Activated naive CD8-positive, alpha-beta T cell treated with anti-CD3 and anti-CD28 coated beads for 36 hours (primary cell): ENCODE results near the gene MT1B. TPM values are rescaled to one million over a fixed set of nuclear protein-coding genes. Genes with fewer than 3 reads are reported as not detected.

Experiments
- DNase-seq: peaks from one replicate; pipeline ENCODE4 v3.0.0; 2021
- H3K27ac Mint-ChIP-seq: one replicate; pipeline ENCODE4 v1.8.0; 2022; ENCODE audit warnings: mild to moderate bottlenecking, moderate library complexity, mixed read lengths
- H3K27me3 Mint-ChIP-seq: one replicate; pipeline ENCODE4 v1.8.0; 2022; ENCODE audit warnings: mild to moderate bottlenecking, mixed read lengths
- H3K36me3 Mint-ChIP-seq: one replicate; pipeline ENCODE4 v1.8.0; 2021; ENCODE audit warnings: mild to moderate bottlenecking, mixed read lengths
- H3K4me1 Mint-ChIP-seq: one replicate; pipeline ENCODE4 v1.8.0; 2021; ENCODE audit warnings: mixed read lengths
- H3K4me3 Mint-ChIP-seq: one replicate; pipeline ENCODE4 v1.8.0; 2022; ENCODE audit warnings: mild to moderate bottlenecking, moderate library complexity, mixed read lengths
- H3K9me3 Mint-ChIP-seq: one replicate; pipeline ENCODE4 v1.8.0; 2022; ENCODE audit warnings: mixed read lengths
- total RNA-seq, 2 experiments: library from RNA; stranded (reverse); gene quantifications; one replicate each; pipeline ENCODE4 v1.2.3, GENCODE V29; 2021

The MT1B gene
- total RNA-seq, 2 experiments from 2014 or later: not detected

DNA sequence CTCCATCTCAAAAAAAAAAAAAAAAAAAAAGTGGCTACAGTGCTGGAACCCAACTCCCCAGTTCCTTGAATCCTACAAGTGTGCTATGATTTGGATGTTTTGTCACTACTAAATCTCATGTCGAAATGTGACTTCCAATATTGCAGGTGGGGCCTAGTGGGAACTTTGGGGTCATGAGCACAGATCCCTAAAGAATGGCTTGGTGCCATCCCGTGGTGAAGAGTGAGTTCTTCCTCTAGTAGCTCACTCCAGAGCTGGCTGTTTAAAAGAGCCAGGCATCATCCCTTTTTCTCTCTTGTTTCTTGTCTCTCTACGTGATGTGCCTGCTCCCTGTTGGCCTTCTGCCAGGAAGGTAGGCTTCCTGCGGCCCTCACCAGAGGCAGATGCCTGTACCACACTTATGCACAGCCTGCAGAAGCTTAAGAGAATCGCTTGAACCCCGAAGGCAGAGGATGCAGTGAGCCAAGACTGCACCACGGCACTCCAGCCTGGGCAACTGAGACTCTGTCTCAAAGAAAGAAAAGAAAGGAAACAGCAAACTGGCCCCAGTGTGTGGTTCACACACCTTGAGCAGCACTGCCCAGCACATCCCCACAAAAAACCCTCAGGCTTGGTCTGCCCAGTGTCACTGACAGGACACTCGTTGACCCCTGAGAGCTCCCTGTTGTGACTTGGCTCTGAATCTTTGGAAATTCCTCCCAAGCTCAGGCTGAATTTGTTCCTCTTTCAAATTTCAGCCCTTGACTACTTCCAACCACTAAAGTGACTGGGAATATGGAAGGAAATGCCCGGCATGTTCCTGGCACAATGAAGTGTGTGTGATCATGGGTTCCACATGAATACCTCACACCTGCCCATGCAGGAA lies 23.0 kb upstream of the MT1B start:
- no peak overlapping the region for H3K4me3 Mint-ChIP-seq
- DNase-seq: no peak
- H3K4me1 Mint-ChIP-seq: peaks cover 24% of the 10 kb centered on the region
- no peaks in the 10 kb centered on the region for H3K9me3 Mint-ChIP-seq
- peaks cover 1% of the 10 kb centered on the region for H3K36me3 Mint-ChIP-seq
- no peak overlapping the region for H3K27ac Mint-ChIP-seq
- H3K27me3 Mint-ChIP-seq: peaks cover 71% of the 10 kb centered on the region

DNA sequence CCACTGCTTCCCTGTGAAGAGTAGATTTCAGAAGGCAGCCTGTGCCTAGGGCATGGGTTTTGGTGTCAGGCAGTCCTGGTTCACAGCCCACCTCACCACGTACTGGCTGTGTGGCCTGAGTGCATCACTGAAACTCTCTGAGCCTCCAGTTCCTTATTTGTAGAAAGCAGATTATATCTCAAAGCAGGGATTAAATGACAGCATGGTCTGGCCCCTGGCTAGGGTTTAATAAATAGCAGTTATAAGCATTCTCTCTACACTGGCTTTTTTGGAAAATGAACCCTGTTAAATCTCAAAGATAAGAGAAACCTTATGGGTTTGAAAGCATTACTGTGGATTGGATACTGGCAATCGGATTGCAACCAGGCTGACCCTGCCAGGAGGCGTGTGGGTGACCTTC lies 22.2 kb upstream of the MT1B start:
- Mint-ChIP-seq H3K27ac (no peak overlapping the region), H3K27me3 (peaks cover 76% of the 10 kb centered on the region), H3K9me3 (no peaks in the 10 kb centered on the region), H3K4me3 (no peak overlapping the region), H3K4me1 (peaks cover 27% of the 10 kb centered on the region), H3K36me3 (peaks cover 1% of the 10 kb centered on the region)
- DNase-seq: no peak

DNA sequence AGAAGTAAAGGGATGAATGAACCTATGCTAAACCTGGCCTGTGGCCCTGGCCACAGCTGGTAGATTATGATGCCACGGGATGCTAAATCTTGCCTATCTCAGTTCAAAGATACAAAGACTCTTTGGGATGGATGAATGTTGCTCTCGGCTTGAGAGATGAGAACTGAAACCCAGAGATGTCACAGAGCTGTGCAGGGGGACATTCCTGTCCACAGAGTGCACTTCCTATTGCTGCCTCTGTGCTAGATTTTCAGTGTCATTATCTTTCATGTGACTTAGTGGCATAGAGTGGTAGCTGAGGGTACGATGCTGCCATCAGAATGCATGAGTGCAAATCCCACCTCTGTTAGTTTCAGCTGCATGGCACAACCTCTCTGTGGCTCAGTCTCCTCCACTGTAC lies 21.6 kb upstream of the MT1B start:
- peaks cover 31% of the 10 kb centered on the region for H3K4me1 Mint-ChIP-seq
- H3K27me3 Mint-ChIP-seq: peaks cover 77% of the 10 kb centered on the region
- no peak overlapping the region for H3K4me3 Mint-ChIP-seq
- DNase-seq: no peak
- no peak overlapping the region for H3K27ac Mint-ChIP-seq
- no peaks in the 10 kb centered on the region for H3K9me3 Mint-ChIP-seq
- peaks cover 1% of the 10 kb centered on the region for H3K36me3 Mint-ChIP-seq

DNA sequence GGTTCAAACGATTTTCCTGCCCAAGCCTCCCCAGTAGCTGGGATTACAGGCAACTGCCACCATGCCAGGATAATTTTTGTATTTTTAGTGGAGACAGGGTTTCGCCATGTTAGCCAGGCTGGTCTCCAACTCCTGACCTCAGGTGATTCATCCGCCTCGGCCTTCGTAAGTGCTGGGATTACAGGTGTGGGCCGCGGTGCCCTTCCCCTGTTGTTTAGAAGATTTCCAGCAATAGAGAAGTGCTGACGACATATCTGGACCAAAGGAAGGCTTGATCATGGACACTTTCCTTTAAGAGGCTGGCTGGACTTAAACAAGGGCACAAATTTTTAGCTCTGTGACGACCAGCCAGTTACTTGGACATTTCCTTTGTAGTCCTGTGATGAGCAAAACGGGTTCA lies 20.5 kb upstream of the MT1B start:
- H3K4me1 Mint-ChIP-seq: peaks cover 28% of the 10 kb centered on the region
- no peak for DNase-seq
- no peaks in the 10 kb centered on the region for H3K9me3 Mint-ChIP-seq
- no peak overlapping the region for H3K27ac Mint-ChIP-seq
- peaks cover 77% of the 10 kb centered on the region for H3K27me3 Mint-ChIP-seq
- peaks cover 1% of the 10 kb centered on the region for H3K36me3 Mint-ChIP-seq
- no peak overlapping the region for H3K4me3 Mint-ChIP-seq

DNA sequence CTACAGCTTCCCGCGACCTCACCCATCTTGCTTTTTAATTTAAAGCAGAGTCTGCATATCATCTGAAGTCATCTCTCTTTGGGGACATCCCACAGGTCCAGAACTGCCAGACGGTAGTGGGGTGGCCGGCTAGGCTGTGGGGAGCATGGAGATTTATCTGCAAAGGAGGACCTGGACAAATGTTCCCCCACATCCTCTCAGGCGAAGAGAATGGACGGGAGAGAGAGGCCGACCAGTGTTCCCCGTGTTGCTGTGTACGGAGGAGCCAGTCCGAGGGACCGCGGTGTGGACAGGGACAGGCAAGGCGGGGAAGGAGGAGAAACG lies 19.9 kb upstream of the MT1B start:
- H3K36me3 Mint-ChIP-seq: peaks cover 1% of the 10 kb centered on the region
- peaks cover 26% of the 10 kb centered on the region for H3K4me1 Mint-ChIP-seq
- H3K9me3 Mint-ChIP-seq: no peaks in the 10 kb centered on the region
- no peak for DNase-seq
- peaks cover 77% of the 10 kb centered on the region for H3K27me3 Mint-ChIP-seq
- H3K27ac Mint-ChIP-seq: no peak overlapping the region
- peak overlapping the region; percentile 61 for H3K4me3 Mint-ChIP-seq

DNA sequence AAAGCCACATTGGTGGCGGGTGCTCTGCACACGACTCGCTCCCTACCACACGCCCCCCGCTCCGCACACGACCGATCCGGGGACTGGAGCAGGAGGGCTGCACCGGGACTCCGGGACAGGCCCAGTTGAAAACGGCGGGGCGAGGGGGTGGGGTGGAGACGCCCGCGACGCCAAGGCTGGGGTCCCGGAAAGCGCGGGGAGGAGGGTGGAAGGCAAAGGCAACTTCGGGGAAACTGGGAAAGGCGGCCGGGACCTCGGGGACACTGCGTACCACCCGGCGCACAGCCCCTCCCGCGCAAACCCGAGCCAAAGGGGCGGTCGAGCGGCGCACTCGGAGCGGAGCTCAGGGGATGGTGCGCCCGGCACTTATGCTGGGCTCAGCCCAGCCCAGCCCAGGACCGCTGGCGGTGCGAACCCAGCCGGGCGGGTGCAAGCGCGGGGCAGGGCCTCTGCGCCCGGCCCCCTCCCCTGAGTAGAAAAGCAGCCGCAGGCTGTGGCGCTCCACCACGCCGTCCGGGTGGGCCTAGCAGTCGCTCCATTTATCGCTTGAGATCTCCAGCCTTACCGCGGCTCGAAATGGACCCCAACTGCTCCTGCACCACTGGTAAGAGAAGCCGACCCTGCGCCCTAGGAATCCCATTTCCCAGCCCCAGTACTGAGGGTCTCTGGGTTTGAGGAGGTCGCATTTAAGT lies 19.4 kb upstream of the MT1B start, which contains the start of gene MT1M:
TSS of gene MT1M (plus strand) at position 504 of the 692 bp plus-strand sequence. CDS start at position 577, 73 bp downstream.
- H3K4me3 Mint-ChIP-seq: peak within 1 kb of the TSS; percentile 61
- H3K36me3 Mint-ChIP-seq: no peaks in the 10 kb centered on the region
- H3K27me3 Mint-ChIP-seq: peaks cover 77% of the 10 kb centered on the region
- no peaks in the 10 kb centered on the region for H3K9me3 Mint-ChIP-seq
- no peak within 1 kb of the TSS for H3K27ac Mint-ChIP-seq
- H3K4me1 Mint-ChIP-seq: peaks cover 28% of the 10 kb centered on the region
- no peak for DNase-seq

DNA sequence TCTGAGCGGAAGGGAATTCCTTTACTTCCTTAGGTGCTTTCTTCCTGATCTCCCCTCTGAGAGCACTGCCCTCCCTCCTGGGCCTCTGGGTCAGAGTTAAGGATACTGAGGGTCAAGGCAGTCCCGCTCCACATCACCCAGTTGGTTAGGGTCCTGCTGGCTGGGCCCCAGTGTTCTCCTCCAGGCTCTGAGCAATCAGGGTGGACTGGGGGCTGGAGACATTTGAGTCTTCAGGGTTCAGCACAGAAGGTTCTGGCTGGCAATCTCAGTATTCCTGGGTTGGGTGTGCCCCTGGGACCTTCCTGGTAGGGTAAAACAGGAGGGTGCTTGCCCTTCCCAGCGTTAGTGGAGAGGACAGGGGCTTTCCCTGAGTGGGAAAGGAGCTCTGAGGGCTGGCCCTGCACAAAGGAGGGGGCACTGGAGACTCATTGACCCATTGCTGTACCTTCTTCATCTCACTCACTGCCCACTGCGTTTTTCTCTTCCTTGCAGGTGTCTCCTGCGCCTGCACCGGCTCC lies 18.8 kb upstream of the MT1B start:
- Mint-ChIP-seq H3K27ac (no peak overlapping the region), H3K36me3 (no peaks in the 10 kb centered on the region), H3K27me3 (peaks cover 81% of the 10 kb centered on the region), H3K4me1 (peaks cover 32% of the 10 kb centered on the region), H3K4me3 (peak overlapping the region; percentile 61), H3K9me3 (no peaks in the 10 kb centered on the region)
- no peak for DNase-seq

DNA sequence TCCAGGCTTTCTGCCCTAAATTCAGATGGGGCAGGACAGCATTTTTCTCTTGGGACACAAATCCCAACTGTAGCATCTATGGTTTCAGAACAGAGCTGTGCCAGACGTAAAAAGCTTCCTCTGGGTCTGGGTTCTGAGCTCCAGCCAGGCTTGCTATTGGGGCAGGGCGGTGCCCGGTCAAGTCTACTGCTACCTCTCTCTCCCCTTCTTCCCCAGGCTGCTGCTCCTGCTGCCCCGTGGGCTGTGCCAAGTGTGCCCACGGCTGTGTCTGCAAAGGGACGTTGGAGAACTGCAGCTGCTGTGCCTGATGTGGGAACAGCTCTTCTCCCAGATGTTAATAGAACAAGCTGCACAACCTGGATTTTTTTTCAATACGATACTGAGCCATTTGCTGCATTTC lies 18.2 kb upstream of the MT1B start:
- Mint-ChIP-seq H3K27ac (no peak overlapping the region), H3K4me3 (no peak overlapping the region), H3K36me3 (no peaks in the 10 kb centered on the region), H3K27me3 (peaks cover 83% of the 10 kb centered on the region), H3K4me1 (peaks cover 34% of the 10 kb centered on the region), H3K9me3 (no peaks in the 10 kb centered on the region)
- DNase-seq: no peak

DNA sequence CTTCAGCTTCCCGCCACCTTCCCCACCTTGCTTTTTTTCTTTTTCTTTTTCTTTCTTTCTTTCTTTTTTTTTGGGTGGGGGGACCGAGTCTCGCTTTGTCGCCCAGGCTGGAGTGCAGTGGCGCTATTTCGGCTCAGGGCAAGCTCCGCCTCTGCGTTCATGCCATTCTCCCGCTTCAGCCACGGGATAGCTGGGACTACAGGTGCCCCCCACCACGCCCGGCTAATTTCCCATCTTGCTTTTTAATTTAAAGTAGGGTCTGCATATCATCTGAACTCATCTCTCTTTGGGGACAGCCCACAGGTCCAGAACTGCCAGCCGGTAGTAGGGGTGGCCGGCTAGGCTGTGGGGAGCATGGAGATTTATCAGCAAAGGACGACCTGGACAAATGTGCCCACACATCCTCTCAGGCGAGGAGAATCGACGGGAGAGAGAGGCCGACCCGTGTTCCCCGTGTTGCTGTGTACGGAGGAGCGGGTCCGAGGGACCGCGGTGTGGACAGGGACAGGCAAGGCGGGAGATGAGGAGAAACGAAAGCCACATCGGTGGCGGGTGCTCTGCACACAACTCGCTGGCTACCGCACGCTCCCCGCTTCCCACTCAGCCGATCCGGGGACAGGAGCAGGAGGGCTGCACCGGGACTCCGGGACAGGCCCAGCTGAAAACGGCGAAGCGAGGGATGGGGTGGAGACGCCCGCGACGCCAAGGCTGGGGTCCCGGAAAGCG lies 16.8 kb upstream of the MT1B start:
- Mint-ChIP-seq H3K27ac (no peak overlapping the region), H3K4me1 (peaks cover 34% of the 10 kb centered on the region), H3K9me3 (no peaks in the 10 kb centered on the region), H3K27me3 (peaks cover 93% of the 10 kb centered on the region), H3K4me3 (peak overlapping the region; percentile 74), H3K36me3 (no peaks in the 10 kb centered on the region)
- no peak for DNase-seq

DNA sequence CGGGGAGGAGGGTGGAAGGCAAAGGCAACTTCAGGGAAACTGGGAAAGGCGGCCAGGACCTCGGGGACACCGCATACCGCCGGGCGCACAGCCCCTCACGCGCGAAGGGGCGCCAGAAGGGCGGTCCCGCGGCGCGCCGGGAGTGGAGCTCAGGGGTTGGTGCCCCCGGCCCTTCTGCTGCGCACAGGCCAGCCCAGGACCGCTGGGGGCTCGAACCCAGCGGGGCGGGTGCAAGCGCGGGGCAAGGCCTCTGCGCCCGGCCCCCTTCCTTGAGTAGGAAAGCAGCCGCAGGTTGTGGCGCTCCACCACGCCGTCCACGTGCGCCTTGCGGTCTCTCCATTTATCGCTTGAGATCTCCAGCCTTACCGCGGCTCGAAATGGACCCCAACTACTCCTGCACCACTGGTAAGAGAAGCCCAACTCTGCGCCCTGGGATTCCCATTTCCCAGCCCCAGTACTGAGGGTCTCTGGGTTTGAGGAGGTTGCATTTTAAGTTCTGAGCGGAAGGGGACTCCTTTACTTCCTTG lies 16.2 kb upstream of the MT1B start:
- Mint-ChIP-seq H3K4me3 (peak overlapping the region; percentile 74), H3K4me1 (peaks cover 31% of the 10 kb centered on the region), H3K36me3 (no peaks in the 10 kb centered on the region), H3K27ac (no peak overlapping the region), H3K9me3 (no peaks in the 10 kb centered on the region), H3K27me3 (peaks cover 96% of the 10 kb centered on the region)
- no peak for DNase-seq

DNA sequence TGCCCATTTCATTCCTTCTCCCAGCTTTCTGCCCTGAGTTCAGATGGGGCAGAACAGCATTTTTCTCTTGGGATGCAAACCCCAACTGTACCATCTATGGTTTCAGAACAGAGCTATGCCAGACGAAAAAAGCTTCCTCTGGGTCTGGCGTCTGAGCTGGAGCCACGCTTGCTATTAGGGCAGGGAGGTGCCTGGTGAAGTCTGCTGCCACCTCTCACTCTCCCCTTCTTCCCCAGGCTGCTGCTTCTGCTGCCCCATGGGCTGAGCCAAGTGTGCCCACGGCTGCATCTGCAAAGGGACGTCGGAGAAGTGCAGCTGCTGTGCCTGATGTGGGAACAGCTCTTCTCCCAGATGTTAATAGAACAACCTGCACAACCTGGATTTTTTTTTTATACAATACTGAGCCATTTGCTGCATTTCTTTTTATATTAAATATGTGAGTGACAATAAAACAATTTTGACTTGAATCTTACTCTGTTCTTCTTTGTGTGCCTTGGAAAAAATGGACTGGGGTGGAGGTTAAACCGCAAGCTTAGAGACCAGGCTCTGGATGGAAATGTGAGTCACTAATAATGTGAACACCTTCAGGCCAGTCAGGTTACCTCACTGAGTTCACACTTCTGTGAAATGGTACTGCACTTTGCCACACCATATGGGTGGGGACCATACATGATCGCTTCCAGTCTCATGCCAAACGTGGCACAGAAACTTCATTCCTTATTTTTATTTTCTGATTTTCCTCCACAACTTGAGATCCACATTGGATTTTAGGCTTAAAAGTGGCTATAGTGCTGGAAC lies 14.9 kb upstream of the MT1B start:
- no peaks in the 10 kb centered on the region for H3K36me3 Mint-ChIP-seq
- no peak overlapping the region for H3K27ac Mint-ChIP-seq
- peaks cover 83% of the 10 kb centered on the region for H3K27me3 Mint-ChIP-seq
- no peak for DNase-seq
- peaks cover 30% of the 10 kb centered on the region for H3K4me1 Mint-ChIP-seq
- no peaks in the 10 kb centered on the region for H3K9me3 Mint-ChIP-seq
- H3K4me3 Mint-ChIP-seq: no peak overlapping the region

DNA sequence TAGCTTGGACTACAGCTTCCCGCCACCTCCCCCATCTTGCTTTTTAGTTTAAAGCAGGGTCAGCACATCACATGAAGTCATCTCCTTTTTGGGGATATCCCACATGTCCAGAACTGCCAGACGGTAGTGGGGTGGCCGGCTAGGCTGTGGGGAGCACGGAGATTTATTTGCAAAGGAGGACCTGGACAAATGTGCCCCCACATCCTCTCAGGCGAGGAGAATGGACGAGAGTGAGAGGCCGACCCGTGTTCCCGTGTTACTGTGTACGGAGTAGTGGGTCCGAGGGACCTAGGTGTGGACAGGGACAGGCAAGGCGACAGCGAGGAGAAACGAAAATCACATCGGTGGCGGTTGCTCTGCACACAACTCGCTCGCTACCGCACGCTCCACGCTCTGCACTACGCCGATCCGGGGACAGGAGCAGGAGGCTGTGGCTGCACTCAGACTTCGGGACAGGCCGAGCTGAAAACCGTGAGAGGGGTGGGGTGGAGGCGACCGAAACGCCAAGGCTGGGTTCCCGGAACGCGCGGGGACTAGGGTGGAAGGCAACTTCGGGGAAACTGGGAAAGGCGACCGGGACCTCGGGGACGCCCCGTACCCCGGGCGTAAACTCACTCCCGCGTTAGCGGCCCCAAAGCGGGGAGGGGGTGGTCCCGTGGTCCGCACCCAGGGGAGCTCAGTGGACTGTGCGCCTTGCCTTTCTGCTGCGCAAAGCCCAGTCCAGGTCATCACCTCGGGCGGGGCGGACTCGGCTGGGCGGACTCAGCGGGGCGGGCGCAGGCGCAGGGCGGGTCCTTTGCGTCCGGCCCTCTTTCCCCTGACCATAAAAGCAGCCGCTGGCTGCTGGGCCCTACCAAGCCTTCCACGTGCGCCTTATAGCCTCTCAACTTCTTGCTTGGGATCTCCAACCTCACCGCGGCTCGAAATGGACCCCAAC lies 13.6 kb upstream of the MT1B start, which contains the start of gene MT1A:
TSS of gene MT1A (plus strand) at position 853 of the 937 bp plus-strand sequence. CDS start at position 926, 73 bp downstream.
- peaks cover 31% of the 10 kb centered on the region for H3K4me1 Mint-ChIP-seq
- DNase-seq: no peak
- peaks cover 76% of the 10 kb centered on the region for H3K27me3 Mint-ChIP-seq
- H3K36me3 Mint-ChIP-seq: no peaks in the 10 kb centered on the region
- H3K27ac Mint-ChIP-seq: no peak within 1 kb of the TSS
- peak within 1 kb of the TSS; percentile 53 for H3K4me3 Mint-ChIP-seq
- no peaks in the 10 kb centered on the region for H3K9me3 Mint-ChIP-seq

DNA sequence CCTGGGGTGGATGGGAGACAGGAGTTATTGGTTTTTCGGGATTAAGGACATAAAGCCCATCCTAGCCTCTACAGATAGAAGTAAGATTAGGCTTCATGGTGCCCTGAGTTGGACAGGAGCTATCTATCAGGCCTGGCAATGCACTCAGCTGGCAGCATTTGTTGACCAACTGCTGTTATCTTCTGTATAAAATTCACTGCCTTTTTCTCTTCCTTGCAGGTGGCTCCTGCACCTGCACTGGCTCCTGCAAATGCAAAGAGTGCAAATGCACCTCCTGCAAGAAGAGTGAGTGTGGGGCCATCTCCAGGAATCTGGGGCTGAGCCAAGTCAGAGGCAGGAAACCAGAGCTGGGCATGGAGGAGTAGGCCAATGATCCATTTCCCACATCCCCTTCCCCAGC lies 12.6 kb upstream of the MT1B start:
- H3K9me3 Mint-ChIP-seq: no peaks in the 10 kb centered on the region
- no peak for DNase-seq
- H3K27ac Mint-ChIP-seq: no peak overlapping the region
- peaks cover 69% of the 10 kb centered on the region for H3K27me3 Mint-ChIP-seq
- H3K4me3 Mint-ChIP-seq: no peak overlapping the region
- H3K4me1 Mint-ChIP-seq: peaks cover 38% of the 10 kb centered on the region
- no peaks in the 10 kb centered on the region for H3K36me3 Mint-ChIP-seq
